Mucosa of descending colon (tissue), 3 donors: ENCODE measurements around the gene MARK4. TPM values are rescaled to one million over a fixed set of nuclear protein-coding genes. Genes with fewer than 3 reads are reported as not detected.
"Not testable (repeated sequence)": the region's sequence is repeated elsewhere in the genome, so short reads cannot be mapped to it uniquely, and the experiment has no call there.

Source experiments
- ATAC-seq: fragments of 200-7000 bp; cut with Tn5 transposase; one replicate; pipeline ENCODE4 v1.9.1; 2020; ENCODE audit warnings: mild to moderate bottlenecking, moderate library complexity
- DNase-seq, 3 donors: peaks; one replicate each; pipeline ENCODE4 v3.0.0-alpha.2; 2020
- H3K36me3 ChIP-seq: fragments of 200-600 bp; one replicate; pipeline ENCODE4 v1.8.0; 2021; ENCODE audit warnings: low read depth, mild to moderate bottlenecking
- H3K4me1 ChIP-seq: fragments of 200-600 bp; one replicate; pipeline ENCODE4 v1.8.0; 2021; ENCODE audit warnings: low read depth, mild to moderate bottlenecking
- H3K4me3 ChIP-seq: fragments of 200-600 bp; one replicate; pipeline ENCODE4 v1.8.0; 2021; ENCODE audit warnings: mild to moderate bottlenecking
- H3K9me3 ChIP-seq: fragments of 200-600 bp; one replicate; pipeline ENCODE4 v1.8.0; 2021; ENCODE audit warnings: mild to moderate bottlenecking
- intact Hi-C, 2 donors: fragments of 100-400 bp; cut with DNase I in 1 of 2; cut with micrococcal nuclease in 1 of 2; formaldehyde crosslinking; loops; one replicate each; pipeline versions ENCODE4 v1.11.0 to v1.11.1; 2022; cut with DNase I, micrococcal nuclease
- total RNA-seq, 3 donors: library from RNA; stranded (reverse); fragmentation: NEBNext Ultra II Directional in 2 of 3; extraction: Animal tissue kit (Norgen Biotek cat#: 25700) in 2 of 3; gene quantifications; one replicate each; pipeline versions ENCODE4 v1.2.1 to v1.2.4, GENCODE V29; 2021 to 2023
- TF ChIP-seq, protein P1 (sequence below): fragments of 200-600 bp; IDR thresholded peaks from one replicate; pipeline ENCODE4 v1.8.0; 2022; ENCODE audit warnings: antibody characterized with exemption, mild to moderate bottlenecking
- donor health status: DM: no; HTN: no; CAD: no; lungs with moderate emphysema.
- donor health status: DM: no; HTN: no; CAD: no.
- donor health status: DM: no; HTN: yes; CAD: no.

Gene MARK4
- total RNA-seq, 3 donors from 2014 or later = 15.7 to 34.6 (median 17.0) TPM

DNA sequence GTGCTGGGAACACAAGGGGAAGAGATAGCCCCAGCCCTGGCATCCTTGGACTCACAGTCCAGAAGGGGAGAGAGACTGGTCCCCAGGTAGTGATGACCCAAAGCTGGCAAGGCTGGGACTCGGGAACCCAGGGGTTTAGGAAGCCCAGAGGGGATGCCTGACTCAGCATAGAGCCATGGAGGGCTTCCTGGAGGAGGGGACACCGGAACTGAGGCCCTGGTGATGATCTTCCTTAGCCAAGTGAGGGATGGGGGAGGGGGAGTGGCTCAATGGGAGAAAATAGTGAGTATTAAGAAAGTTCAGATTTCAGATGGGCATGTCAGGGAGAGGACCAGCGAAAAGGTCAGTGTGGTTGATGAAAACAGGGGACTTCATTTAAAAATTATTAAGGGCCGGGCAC lies 32.6 kb upstream of the MARK4 start:
- no peak for DNase-seq
- ATAC-seq = no peak
- Histone ChIP-seq H3K9me3 (no peaks in the 10 kb centered on the region), H3K4me3 (no peak overlapping the region), H3K36me3 (no peaks in the 10 kb centered on the region), H3K4me1 (no peaks in the 10 kb centered on the region)
- TF ChIP-seq, protein P1, sequence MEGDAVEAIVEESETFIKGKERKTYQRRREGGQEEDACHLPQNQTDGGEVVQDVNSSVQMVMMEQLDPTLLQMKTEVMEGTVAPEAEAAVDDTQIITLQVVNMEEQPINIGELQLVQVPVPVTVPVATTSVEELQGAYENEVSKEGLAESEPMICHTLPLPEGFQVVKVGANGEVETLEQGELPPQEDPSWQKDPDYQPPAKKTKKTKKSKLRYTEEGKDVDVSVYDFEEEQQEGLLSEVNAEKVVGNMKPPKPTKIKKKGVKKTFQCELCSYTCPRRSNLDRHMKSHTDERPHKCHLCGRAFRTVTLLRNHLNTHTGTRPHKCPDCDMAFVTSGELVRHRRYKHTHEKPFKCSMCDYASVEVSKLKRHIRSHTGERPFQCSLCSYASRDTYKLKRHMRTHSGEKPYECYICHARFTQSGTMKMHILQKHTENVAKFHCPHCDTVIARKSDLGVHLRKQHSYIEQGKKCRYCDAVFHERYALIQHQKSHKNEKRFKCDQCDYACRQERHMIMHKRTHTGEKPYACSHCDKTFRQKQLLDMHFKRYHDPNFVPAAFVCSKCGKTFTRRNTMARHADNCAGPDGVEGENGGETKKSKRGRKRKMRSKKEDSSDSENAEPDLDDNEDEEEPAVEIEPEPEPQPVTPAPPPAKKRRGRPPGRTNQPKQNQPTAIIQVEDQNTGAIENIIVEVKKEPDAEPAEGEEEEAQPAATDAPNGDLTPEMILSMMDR = no peak
- intact Hi-C loops = no loop called here

DNA sequence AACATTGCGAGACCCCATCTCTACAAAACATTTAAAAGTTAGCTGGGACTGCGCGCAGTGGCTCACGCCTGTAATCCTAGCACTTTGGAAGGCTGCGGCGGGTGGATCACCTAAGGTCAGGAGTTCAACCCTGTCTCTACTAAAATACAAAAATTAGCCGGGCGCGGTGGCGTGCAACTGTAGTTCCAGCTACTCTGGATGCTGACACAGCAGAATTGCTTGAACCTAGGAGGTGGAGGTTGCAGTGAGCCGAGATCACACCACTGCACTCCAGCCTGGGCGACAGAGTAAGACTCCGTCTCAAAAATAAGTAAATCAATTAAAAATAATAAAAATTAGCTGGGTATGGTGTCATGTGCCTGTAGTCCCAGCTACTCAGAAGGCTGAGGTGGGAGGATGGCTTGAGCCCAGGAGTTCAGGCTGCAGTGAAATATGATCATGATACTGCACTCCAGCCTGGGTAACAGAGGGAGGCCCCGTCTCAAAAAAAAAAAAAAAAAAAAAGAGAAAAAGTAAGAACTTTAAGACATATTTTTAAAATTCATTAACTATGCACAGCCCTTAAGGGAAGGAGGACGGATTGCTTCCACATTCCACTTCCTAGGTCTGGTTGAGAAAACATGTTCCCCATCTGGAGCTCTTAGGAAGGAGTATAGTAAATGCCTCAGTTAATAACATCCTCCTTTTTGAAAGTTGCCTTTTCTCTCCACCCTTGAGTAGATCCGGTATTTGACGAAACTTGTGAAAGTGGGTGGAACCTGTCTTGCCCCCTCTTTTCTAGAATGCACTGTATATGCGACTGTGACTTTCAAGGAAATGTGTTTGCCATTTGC lies 31.9 kb upstream of the MARK4 start:
- no peaks in the 10 kb centered on the region for H3K4me1 ChIP-seq
- ATAC-seq (no peak), DNase-seq (no peak)
- H3K4me3 ChIP-seq = no peak overlapping the region
- H3K9me3 ChIP-seq = no peaks in the 10 kb centered on the region
- intact Hi-C loops = no loop called here
- TF ChIP-seq, protein P1 = no peak
- H3K36me3 ChIP-seq = no peaks in the 10 kb centered on the region

DNA sequence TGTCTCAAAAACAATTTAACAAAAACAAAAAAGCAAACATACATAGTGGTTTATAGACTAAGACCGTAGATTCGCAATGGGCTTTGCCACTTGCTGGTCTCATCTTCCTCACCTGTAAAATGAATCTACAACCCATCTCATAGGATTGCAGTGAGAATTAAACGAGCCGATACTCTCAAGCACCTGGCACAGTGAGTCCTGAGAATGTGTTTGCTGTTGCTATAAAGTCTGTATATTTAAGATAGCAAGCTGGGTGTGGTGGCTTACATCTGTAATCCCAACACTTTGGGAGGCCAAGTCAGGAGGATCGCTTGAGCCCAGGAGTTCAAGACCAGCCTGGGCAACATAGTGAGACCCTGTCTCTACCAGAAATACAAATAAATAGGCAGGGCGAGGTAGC lies 28.3 kb upstream of the MARK4 start:
- TF ChIP-seq, protein P1 = no peak
- Histone ChIP-seq H3K9me3 (no peaks in the 10 kb centered on the region), H3K4me3 (no peak overlapping the region), H3K36me3 (no peaks in the 10 kb centered on the region), H3K4me1 (no peaks in the 10 kb centered on the region)
- intact Hi-C loops = no loop called here
- ATAC-seq (peak; percentile 67), DNase-seq (no peak)

DNA sequence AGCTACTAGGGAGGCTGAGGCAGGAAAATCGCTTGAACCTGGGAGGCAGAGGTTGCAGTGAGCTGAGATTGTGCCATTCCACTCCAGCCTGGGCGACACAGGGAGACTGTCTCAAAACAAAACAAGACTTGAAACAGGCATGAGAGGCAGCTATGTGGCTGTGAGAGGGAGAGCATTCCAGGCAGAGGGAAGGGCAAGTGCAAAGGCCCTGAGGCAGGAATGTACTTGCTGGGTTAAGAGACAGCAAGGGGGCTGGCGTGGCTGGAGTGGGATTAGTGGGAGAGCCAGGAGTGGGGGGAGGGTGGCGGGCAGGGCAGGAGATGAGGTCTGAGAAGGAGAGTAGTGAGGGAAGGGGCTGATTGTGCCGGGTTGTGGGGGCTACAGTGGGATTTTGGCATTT lies 27.2 kb upstream of the MARK4 start:
- Histone ChIP-seq H3K4me3 (no peak overlapping the region), H3K9me3 (no peaks in the 10 kb centered on the region), H3K36me3 (no peaks in the 10 kb centered on the region), H3K4me1 (no peaks in the 10 kb centered on the region)
- intact Hi-C loops = no loop called here
- DNase-seq = no peak
- no peak for ATAC-seq
- TF ChIP-seq, protein P1 = no peak

DNA sequence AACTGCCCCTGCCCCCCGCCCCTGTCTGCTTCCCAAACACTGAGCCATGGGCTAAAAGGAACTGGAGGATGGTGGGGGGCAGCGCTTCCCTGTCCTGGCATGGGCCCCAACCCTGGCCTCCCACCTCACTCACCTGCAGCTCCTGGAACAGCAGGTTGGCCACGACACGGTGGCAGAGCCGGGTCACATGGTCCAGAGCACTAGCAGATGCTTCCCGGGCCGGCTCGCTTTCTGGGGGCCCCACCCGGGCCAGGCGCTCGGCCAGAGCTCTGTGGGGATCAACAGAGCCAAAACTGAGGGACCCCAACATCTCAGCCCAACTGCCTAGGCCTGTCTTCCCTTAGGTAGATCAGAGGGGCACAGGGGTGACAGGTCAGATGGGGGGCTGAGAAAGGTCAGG lies 26.4 kb upstream of the MARK4 start:
- DNase-seq (no peak), ATAC-seq (no peak)
- Histone ChIP-seq H3K4me3 (no peak overlapping the region), H3K9me3 (no peaks in the 10 kb centered on the region), H3K36me3 (no peaks in the 10 kb centered on the region), H3K4me1 (no peaks in the 10 kb centered on the region)
- TF ChIP-seq, protein P1 = no peak
- intact Hi-C loops = no loop called here

DNA sequence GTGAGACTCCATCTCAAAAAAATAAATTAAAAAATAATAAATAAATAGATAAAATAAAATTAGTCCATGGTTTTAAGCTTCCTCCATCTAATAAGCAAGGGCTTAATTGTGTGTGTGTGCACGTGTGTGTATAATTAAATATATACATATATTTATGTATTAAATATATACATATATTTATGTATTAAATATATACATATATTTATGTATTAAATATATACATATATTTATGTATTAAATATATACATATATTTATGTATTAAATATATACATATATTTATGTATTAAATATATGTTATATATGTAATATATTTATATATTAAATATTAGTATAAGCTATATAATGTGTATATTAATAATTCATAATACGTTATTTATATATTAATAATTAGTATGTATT lies 22.0 kb upstream of the MARK4 start:
- DNase-seq, H3K4me3 ChIP-seq, H3K4me1 ChIP-seq, intact Hi-C loops, ATAC-seq, H3K36me3 ChIP-seq, H3K9me3 ChIP-seq: not testable (repeated sequence)
